ENCODE results near the gene KCNIP4. TPM values are rescaled to one million over a fixed set of nuclear protein-coding genes. Genes with fewer than 3 reads are reported as not detected.

Gene KCNIP4
- total RNA-seq, 1 experiment from 2014 or later, result not detected

- no peak for DNase-seq (ENCODE audit: low read depth in 1 of 2, low spot score in 2 of 2)
- H3K27me3 ChIP-seq (replicated peaks), result no peaks in the 10 kb centered on the region
- no peak overlapping the region for H3K27ac ChIP-seq
- no peaks in the 10 kb centered on the region for H3K9me3 ChIP-seq (replicated peaks)
- H3K4me3 ChIP-seq, result no peak overlapping the region
- no peaks in the 10 kb centered on the region for H3K4me1 ChIP-seq (replicated peaks)
- no peaks in the 10 kb centered on the region for H3K36me3 ChIP-seq
These were observed 371.5 kb downstream of the KCNIP4 start for GRCh38 chr4:21577056-21577455.

DNA sequence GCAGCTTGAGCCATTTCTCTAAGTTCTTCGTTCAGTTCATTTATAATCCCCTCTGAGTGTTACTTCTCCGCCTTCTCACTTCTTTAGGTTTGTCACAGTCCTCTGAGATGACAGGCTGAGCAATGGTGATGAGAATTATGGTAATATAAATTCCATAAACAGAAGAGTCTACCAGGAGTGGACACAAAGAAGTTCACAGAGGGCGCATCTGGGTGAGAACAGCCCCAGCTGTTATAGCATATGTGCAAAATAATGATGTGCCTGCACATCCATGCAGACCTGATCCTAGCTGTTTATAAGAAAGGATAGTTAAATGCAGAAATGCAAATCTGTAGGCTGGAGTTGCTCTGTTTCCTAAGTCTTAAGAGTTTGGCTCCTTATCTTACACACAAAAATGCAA lies 377.5 kb downstream of the KCNIP4 start:
- Histone ChIP-seq H3K9me3 (replicated peaks) (no peaks in the 10 kb centered on the region), H3K4me1 (replicated peaks) (no peaks in the 10 kb centered on the region), H3K4me3 (no peak overlapping the region), H3K27ac (no peak overlapping the region), H3K36me3 (no peaks in the 10 kb centered on the region), H3K27me3 (replicated peaks) (no peaks in the 10 kb centered on the region)
- DNase-seq (ENCODE audit: low read depth in 1 of 2, low spot score in 2 of 2), result no peak

DNA sequence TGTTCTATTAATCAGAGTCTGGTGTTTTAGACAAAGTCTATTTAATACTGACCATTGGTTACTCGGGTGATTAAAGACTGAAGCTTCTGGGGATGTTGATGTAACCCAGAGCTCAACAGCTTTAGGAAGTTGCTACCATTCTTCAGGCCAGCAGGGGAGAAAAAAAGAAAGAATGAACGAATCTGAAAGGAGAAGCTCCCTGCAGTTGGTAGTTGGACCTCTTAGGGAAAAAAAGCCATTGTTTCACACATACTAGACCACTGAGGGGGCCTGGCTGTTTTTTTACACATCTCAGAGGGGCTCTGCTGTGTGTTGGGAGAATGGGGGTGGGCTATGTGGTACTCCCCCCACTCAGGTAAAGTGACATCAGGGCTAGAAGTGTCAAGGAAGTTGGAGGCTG lies 378.9 kb downstream of the KCNIP4 start:
- Histone ChIP-seq H3K36me3 (no peaks in the 10 kb centered on the region), H3K9me3 (replicated peaks) (no peaks in the 10 kb centered on the region), H3K4me3 (no peak overlapping the region), H3K27me3 (replicated peaks) (no peaks in the 10 kb centered on the region), H3K4me1 (replicated peaks) (no peaks in the 10 kb centered on the region), H3K27ac (no peak overlapping the region)
- DNase-seq (ENCODE audit: low read depth in 1 of 2, low spot score in 2 of 2), result no peak

- H3K4me3 ChIP-seq, result no peak overlapping the region
- H3K27ac ChIP-seq, result no peak overlapping the region
- DNase-seq (ENCODE audit: low read depth in 1 of 2, low spot score in 2 of 2), result no peak
- no peaks in the 10 kb centered on the region for H3K9me3 ChIP-seq (replicated peaks)
- H3K36me3 ChIP-seq, result no peaks in the 10 kb centered on the region
- no peaks in the 10 kb centered on the region for H3K4me1 ChIP-seq (replicated peaks)
- H3K27me3 ChIP-seq (replicated peaks), result no peaks in the 10 kb centered on the region
These were observed 393.5 kb downstream of the KCNIP4 start for GRCh38 chr4:21555083-21555482.

- H3K27ac ChIP-seq, result no peak overlapping the region
These were observed 394.1 kb downstream of the KCNIP4 start for GRCh38 chr4:21554500-21554899.

GRCh38 chr4:21554066-21554465 lies 394.5 kb downstream of the KCNIP4 start:
- no peak for DNase-seq (ENCODE audit: low read depth in 1 of 2, low spot score in 2 of 2)
- Histone ChIP-seq H3K4me3 (no peak overlapping the region), H3K27me3 (replicated peaks) (no peaks in the 10 kb centered on the region), H3K4me1 (replicated peaks) (no peaks in the 10 kb centered on the region), H3K36me3 (no peaks in the 10 kb centered on the region), H3K27ac (no peak overlapping the region), H3K9me3 (replicated peaks) (no peaks in the 10 kb centered on the region)

More at GRCh38 chr4:21554500-21554899, 394.1 kb downstream of the KCNIP4 start:
- Histone ChIP-seq H3K27me3 (replicated peaks) (no peaks in the 10 kb centered on the region), H3K9me3 (replicated peaks) (no peaks in the 10 kb centered on the region), H3K4me1 (replicated peaks) (no peaks in the 10 kb centered on the region), H3K4me3 (no peak overlapping the region), H3K36me3 (no peaks in the 10 kb centered on the region)
- no peak for DNase-seq (ENCODE audit: low read depth in 1 of 2, low spot score in 2 of 2)

- Histone ChIP-seq H3K4me1 (replicated peaks) (no peaks in the 10 kb centered on the region), H3K27me3 (replicated peaks) (no peaks in the 10 kb centered on the region), H3K9me3 (replicated peaks) (no peaks in the 10 kb centered on the region), H3K36me3 (no peaks in the 10 kb centered on the region), H3K27ac (no peak overlapping the region), H3K4me3 (no peak overlapping the region)
- no peak for DNase-seq (ENCODE audit: low read depth in 1 of 2, low spot score in 2 of 2)
These were observed 396.1 kb downstream of the KCNIP4 start for GRCh38 chr4:21552455-21552854.

DNA sequence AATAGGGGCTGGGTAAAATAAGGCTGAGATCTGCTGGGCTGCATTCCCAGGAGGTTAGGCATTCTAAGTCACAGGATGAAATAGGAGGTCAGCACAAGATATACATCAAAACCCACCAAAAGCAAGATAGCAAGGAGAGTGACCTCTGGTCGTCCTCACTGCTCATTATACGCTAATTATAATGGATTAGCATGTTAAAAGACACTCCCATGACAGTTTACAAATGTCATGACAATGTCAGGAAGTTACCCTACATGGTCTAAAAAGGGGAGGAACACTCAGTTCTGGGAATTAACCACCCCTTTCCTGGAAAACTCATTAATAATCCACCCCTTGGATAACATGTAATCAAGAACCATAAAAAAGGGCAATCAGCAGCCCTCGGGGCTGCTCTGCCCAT lies 403.6 kb downstream of the KCNIP4 start:
- Histone ChIP-seq H3K9me3 (replicated peaks) (no peaks in the 10 kb centered on the region), H3K4me3 (no peak overlapping the region), H3K27ac (no peak overlapping the region), H3K36me3 (no peaks in the 10 kb centered on the region), H3K27me3 (replicated peaks) (no peaks in the 10 kb centered on the region), H3K4me1 (replicated peaks) (no peaks in the 10 kb centered on the region)
- DNase-seq (ENCODE audit: low read depth in 1 of 2, low spot score in 2 of 2), result no peak

DNA sequence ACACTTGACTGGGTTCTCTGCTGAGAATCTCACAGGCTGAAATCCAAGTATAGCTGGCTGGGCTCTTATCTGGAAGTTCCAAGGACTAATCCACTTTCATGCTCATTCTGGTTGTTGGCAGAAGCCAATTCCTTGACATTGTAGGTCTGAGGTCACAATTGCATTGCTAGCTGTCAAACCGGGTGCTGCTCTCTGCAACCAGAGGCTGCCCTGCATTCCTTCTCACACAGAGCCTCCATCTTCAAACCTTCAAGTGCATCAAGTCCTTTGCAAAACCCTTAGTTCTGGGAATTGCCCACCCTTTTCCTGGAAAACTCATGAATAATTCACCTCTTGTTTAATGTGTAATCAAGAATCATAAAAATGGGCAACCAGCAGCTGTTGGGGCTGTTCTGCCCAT lies 404.2 kb downstream of the KCNIP4 start:
- Histone ChIP-seq H3K36me3 (no peaks in the 10 kb centered on the region), H3K9me3 (replicated peaks) (no peaks in the 10 kb centered on the region), H3K27me3 (replicated peaks) (no peaks in the 10 kb centered on the region), H3K4me1 (replicated peaks) (no peaks in the 10 kb centered on the region), H3K27ac (no peak overlapping the region), H3K4me3 (no peak overlapping the region)
- no peak for DNase-seq (ENCODE audit: low read depth in 1 of 2, low spot score in 2 of 2)

- no peak overlapping the region for H3K4me3 ChIP-seq
- H3K4me1 ChIP-seq (replicated peaks), result no peaks in the 10 kb centered on the region
- no peak for DNase-seq (ENCODE audit: low read depth in 1 of 2, low spot score in 2 of 2)
- no peaks in the 10 kb centered on the region for H3K27me3 ChIP-seq (replicated peaks)
- no peaks in the 10 kb centered on the region for H3K9me3 ChIP-seq (replicated peaks)
- no peaks in the 10 kb centered on the region for H3K36me3 ChIP-seq
- no peak overlapping the region for H3K27ac ChIP-seq
These were observed 405.1 kb downstream of the KCNIP4 start for GRCh38 chr4:21543514-21543913.

DNA sequence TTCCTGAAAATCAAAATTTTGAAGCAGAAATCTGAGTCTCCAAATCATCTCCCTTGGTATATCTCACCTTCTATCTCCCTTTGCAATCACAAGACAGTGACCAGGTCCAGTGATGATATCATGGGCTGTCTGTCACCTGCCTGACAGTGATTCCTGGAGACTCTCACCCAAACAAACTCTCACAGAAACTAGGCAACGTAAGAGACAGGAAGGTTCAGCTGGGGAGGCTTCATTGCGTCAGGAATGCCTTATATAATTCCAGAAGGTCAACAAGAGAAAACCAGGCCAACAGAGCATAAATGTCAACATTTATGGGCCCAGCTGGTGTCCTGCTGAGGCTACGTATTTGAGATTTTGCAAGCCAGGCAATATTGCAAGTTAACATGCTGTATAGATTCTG lies 412.7 kb downstream of the KCNIP4 start:
- H3K27me3 ChIP-seq (replicated peaks), result no peaks in the 10 kb centered on the region
- no peak for DNase-seq (ENCODE audit: low read depth in 1 of 2, low spot score in 2 of 2)
- H3K27ac ChIP-seq, result no peak overlapping the region
- H3K4me3 ChIP-seq, result no peak overlapping the region
- no peaks in the 10 kb centered on the region for H3K9me3 ChIP-seq (replicated peaks)
- H3K36me3 ChIP-seq, result no peaks in the 10 kb centered on the region
- no peaks in the 10 kb centered on the region for H3K4me1 ChIP-seq (replicated peaks)

DNA sequence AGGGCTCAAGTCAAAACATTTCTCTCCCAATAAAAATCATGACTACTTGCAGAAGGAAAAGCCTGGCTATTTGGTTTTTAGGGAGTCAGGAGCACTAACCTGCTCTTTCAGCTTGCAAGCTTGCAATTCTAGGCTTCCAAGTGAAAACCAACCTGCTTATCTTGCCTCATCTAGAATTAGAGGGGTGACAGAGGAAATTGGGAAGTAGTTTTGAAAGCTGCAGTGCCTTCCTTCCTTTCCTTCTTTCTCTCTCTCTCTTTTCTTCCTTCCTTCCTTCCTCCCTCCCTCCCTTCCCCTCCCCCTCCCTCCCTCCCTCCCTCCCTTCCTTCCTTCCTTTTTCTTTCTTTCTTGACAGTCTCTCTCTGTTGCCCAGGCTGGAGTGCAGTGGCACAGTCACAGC lies 417.5 kb downstream of the KCNIP4 start:
- Histone ChIP-seq H3K4me1 (replicated peaks) (no peaks in the 10 kb centered on the region), H3K27me3 (replicated peaks) (no peaks in the 10 kb centered on the region), H3K27ac (no peak overlapping the region), H3K4me3 (no peak overlapping the region), H3K36me3 (no peaks in the 10 kb centered on the region), H3K9me3 (replicated peaks) (no peaks in the 10 kb centered on the region)
- DNase-seq (ENCODE audit: low read depth in 1 of 2, low spot score in 2 of 2), result no peak

DNA sequence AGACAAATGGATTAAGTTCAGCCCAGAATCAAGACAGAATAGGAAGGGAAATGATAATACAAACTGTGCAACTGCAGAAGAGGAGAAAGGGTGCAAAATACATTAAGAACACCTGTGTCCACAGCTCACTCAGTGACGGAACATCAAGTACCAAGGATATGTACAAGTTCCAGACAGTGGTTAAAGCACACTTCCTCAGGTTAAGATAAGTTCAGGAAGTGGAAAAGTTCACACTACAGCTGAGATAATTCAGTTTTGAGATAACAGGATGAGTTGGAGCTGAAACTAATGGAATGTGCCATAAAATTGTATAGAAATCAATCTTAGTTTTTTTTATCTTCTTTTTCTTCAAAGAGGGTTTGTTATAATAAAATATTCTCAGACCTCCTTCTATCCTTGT lies 419.4 kb downstream of the KCNIP4 start:
- DNase-seq (ENCODE audit: low read depth in 1 of 2, low spot score in 2 of 2), result no peak
- Histone ChIP-seq H3K4me3 (no peak overlapping the region), H3K27ac (no peak overlapping the region), H3K27me3 (replicated peaks) (no peaks in the 10 kb centered on the region), H3K9me3 (replicated peaks) (no peaks in the 10 kb centered on the region), H3K36me3 (no peaks in the 10 kb centered on the region), H3K4me1 (replicated peaks) (no peaks in the 10 kb centered on the region)

- Histone ChIP-seq H3K36me3 (no peaks in the 10 kb centered on the region), H3K9me3 (replicated peaks) (no peaks in the 10 kb centered on the region), H3K4me3 (no peak overlapping the region), H3K27ac (no peak overlapping the region), H3K4me1 (replicated peaks) (no peaks in the 10 kb centered on the region), H3K27me3 (replicated peaks) (no peaks in the 10 kb centered on the region)
- no peak for DNase-seq (ENCODE audit: low read depth in 1 of 2, low spot score in 2 of 2)
These were observed 426.3 kb downstream of the KCNIP4 start for GRCh38 chr4:21522296-21522695.

GRCh38 chr4:21517126-21517859 lies 431.3 kb downstream of the KCNIP4 start:
- Histone ChIP-seq H3K27ac (no peak overlapping the region), H3K36me3 (no peaks in the 10 kb centered on the region), H3K9me3 (replicated peaks) (no peaks in the 10 kb centered on the region), H3K27me3 (replicated peaks) (no peaks in the 10 kb centered on the region), H3K4me1 (replicated peaks) (no peaks in the 10 kb centered on the region), H3K4me3 (no peak overlapping the region)
- DNase-seq (ENCODE audit: low read depth in 1 of 2, low spot score in 2 of 2), result no peak
